ENCODE measurements around the gene TMEM11.

GRCh38 chr17:21241564-21241963 is 27.6 kb upstream of the TMEM11 start:
- TF ChIP-seq, protein P1, sequence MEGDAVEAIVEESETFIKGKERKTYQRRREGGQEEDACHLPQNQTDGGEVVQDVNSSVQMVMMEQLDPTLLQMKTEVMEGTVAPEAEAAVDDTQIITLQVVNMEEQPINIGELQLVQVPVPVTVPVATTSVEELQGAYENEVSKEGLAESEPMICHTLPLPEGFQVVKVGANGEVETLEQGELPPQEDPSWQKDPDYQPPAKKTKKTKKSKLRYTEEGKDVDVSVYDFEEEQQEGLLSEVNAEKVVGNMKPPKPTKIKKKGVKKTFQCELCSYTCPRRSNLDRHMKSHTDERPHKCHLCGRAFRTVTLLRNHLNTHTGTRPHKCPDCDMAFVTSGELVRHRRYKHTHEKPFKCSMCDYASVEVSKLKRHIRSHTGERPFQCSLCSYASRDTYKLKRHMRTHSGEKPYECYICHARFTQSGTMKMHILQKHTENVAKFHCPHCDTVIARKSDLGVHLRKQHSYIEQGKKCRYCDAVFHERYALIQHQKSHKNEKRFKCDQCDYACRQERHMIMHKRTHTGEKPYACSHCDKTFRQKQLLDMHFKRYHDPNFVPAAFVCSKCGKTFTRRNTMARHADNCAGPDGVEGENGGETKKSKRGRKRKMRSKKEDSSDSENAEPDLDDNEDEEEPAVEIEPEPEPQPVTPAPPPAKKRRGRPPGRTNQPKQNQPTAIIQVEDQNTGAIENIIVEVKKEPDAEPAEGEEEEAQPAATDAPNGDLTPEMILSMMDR (IDR thresholded peaks at IDR 0.05; ENCODE audit: low read depth, low read length, missing input control): no peak
- TF ChIP-seq SP1 (IDR thresholded peaks at IDR 0.05) (no peak), TAF1 (conservative IDR thresholded peaks at IDR 0.05) (no peak), RAD21 (IDR thresholded peaks at IDR 0.05) (no peak), EGR1 (IDR thresholded peaks at IDR 0.05; ENCODE audit: low read depth in 2 of 2) (no peak), FOXA2 (IDR thresholded peaks at IDR 0.05) (no peak), GABPA (IDR thresholded peaks at IDR 0.05 in 1 of 2, conservative IDR thresholded peaks at IDR 0.05 in 1 of 2) (no peak), YY1 (IDR thresholded peaks at IDR 0.05) (no peak)
- TF ChIP-seq, protein P2, sequence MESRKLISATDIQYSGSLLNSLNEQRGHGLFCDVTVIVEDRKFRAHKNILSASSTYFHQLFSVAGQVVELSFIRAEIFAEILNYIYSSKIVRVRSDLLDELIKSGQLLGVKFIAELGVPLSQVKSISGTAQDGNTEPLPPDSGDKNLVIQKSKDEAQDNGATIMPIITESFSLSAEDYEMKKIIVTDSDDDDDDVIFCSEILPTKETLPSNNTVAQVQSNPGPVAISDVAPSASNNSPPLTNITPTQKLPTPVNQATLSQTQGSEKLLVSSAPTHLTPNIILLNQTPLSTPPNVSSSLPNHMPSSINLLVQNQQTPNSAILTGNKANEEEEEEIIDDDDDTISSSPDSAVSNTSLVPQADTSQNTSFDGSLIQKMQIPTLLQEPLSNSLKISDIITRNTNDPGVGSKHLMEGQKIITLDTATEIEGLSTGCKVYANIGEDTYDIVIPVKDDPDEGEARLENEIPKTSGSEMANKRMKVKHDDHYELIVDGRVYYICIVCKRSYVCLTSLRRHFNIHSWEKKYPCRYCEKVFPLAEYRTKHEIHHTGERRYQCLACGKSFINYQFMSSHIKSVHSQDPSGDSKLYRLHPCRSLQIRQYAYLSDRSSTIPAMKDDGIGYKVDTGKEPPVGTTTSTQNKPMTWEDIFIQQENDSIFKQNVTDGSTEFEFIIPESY (IDR thresholded peaks at IDR 0.05): no peak

Measured in liver (tissue), 3 donors.